ENCODE results near the gene KIF21B.

DNA sequence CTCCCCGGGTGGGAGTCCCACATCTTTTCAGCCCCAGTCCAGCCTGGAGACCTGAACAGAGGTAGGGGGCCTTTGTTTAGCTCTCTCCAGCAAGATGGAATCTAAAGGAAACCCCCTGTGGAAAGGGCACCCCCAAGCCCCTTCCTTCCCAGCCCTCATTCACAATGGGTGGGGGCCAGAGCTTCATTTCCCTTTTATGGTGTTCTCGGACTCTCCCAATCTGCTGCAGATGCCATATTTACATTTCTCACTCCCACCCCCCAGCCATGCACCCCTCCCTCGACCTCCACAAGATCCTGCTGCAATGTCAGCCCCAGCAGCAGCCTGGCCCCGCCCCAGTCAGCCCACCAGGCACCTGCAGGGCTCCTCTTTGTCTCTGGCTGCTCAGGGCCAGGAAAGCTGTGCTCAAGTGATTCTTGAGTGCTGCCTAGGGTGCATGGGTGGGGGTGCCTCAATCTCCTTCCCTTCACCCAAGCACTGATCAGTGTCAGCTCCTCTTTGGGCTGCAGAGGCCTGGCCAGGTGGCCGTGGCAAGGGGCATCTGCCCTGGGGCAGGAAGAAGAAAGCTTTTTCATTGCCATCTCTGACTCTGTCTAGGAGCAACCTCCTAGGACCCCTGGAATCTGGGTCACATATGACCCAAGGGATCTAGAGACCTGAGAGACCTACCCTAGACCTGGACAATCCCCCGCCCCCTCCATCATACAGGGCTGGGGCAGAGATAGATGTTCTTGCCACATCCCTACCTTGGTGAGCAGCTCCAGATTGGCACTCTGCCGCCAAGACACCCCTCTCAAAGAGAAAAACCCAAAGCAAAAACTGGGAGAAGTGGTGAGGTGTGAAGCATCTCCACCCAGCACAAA is 1.7 kb downstream of the KIF21B start:
- TF ChIP-seq, protein P1, sequence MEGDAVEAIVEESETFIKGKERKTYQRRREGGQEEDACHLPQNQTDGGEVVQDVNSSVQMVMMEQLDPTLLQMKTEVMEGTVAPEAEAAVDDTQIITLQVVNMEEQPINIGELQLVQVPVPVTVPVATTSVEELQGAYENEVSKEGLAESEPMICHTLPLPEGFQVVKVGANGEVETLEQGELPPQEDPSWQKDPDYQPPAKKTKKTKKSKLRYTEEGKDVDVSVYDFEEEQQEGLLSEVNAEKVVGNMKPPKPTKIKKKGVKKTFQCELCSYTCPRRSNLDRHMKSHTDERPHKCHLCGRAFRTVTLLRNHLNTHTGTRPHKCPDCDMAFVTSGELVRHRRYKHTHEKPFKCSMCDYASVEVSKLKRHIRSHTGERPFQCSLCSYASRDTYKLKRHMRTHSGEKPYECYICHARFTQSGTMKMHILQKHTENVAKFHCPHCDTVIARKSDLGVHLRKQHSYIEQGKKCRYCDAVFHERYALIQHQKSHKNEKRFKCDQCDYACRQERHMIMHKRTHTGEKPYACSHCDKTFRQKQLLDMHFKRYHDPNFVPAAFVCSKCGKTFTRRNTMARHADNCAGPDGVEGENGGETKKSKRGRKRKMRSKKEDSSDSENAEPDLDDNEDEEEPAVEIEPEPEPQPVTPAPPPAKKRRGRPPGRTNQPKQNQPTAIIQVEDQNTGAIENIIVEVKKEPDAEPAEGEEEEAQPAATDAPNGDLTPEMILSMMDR (IDR thresholded peaks at IDR 0.05), result no peak
- TF ChIP-seq POLR2A (IDR thresholded peaks at IDR 0.05), result no peak

Data from uterus (tissue), 2 donors.